ENCODE results near the gene CPE.

Gene CPE

DNA sequence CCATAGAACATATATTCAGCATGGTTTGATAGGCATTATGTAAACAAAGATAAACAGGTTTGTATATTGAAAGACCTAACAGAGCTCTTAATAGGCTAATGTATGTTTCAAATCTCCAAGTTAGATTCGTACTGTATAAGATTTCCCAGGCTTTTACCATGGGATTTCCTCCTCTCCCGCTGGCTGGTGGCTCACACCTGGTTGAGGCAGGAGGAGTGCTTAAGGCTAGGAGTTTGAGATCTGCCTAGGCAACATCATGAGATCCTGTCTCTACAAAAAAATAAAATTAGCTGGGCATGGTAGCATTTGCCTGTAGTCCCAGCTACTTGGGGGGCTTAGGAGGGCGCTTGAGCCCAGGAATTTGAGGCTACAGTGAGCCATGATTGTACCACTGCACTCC, 5.4 kb downstream of the CPE start:
- no peak for DNase-seq (ENCODE audit: low read depth in 1 of 2, low spot score in 1 of 2)
- TF ChIP-seq, protein P1, sequence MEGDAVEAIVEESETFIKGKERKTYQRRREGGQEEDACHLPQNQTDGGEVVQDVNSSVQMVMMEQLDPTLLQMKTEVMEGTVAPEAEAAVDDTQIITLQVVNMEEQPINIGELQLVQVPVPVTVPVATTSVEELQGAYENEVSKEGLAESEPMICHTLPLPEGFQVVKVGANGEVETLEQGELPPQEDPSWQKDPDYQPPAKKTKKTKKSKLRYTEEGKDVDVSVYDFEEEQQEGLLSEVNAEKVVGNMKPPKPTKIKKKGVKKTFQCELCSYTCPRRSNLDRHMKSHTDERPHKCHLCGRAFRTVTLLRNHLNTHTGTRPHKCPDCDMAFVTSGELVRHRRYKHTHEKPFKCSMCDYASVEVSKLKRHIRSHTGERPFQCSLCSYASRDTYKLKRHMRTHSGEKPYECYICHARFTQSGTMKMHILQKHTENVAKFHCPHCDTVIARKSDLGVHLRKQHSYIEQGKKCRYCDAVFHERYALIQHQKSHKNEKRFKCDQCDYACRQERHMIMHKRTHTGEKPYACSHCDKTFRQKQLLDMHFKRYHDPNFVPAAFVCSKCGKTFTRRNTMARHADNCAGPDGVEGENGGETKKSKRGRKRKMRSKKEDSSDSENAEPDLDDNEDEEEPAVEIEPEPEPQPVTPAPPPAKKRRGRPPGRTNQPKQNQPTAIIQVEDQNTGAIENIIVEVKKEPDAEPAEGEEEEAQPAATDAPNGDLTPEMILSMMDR (IDR thresholded peaks at IDR 0.05; ENCODE audit: insufficient read depth, low read length), result no peak
- TF ChIP-seq, protein P2, sequence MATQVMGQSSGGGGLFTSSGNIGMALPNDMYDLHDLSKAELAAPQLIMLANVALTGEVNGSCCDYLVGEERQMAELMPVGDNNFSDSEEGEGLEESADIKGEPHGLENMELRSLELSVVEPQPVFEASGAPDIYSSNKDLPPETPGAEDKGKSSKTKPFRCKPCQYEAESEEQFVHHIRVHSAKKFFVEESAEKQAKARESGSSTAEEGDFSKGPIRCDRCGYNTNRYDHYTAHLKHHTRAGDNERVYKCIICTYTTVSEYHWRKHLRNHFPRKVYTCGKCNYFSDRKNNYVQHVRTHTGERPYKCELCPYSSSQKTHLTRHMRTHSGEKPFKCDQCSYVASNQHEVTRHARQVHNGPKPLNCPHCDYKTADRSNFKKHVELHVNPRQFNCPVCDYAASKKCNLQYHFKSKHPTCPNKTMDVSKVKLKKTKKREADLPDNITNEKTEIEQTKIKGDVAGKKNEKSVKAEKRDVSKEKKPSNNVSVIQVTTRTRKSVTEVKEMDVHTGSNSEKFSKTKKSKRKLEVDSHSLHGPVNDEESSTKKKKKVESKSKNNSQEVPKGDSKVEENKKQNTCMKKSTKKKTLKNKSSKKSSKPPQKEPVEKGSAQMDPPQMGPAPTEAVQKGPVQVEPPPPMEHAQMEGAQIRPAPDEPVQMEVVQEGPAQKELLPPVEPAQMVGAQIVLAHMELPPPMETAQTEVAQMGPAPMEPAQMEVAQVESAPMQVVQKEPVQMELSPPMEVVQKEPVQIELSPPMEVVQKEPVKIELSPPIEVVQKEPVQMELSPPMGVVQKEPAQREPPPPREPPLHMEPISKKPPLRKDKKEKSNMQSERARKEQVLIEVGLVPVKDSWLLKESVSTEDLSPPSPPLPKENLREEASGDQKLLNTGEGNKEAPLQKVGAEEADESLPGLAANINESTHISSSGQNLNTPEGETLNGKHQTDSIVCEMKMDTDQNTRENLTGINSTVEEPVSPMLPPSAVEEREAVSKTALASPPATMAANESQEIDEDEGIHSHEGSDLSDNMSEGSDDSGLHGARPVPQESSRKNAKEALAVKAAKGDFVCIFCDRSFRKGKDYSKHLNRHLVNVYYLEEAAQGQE (IDR thresholded peaks at IDR 0.05; ENCODE audit: insufficient replicate concordance, low read depth), result no peak
- TF ChIP-seq SPI1 (IDR thresholded peaks at IDR 0.05; ENCODE audit: borderline replicate concordance, low read depth), result no peak
- TF ChIP-seq GABPA (IDR thresholded peaks at IDR 0.05; ENCODE audit: low read depth), result no peak
- TF ChIP-seq POLR2AphosphoS5 (IDR thresholded peaks at IDR 0.05; ENCODE audit: low read depth), result no peak
- Histone ChIP-seq H3K27ac (replicated peaks) (no peak overlapping the region), H3K4me3 (replicated peaks; ENCODE audit: insufficient read depth, low read length) (no peak overlapping the region), H3K27me3 (ENCODE audit: insufficient read depth, poor library complexity, severe bottlenecking) (peaks cover 15% of the 10 kb centered on the region)

DNA sequence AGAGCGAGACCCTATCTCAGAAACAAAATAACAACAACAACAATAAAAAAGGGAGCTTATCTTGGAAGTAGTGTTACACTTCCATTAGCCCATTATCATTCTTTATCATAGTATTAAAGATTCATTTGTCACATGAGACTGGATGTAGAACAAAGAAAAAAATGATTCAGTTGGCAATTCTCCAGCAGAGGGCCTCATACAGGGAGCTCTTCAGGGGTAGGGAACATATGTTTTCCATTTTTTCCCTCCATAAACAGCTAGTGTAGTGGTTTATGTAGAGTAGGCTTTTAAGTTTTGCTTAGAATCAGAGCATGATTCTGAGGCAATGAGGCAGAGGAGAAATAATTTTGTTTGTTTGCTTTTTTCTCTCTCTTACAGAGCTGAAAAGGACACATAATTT, 5.8 kb downstream of the CPE start:
- TF ChIP-seq, protein P2 (IDR thresholded peaks at IDR 0.05; ENCODE audit: insufficient replicate concordance, low read depth), result no peak
- TF ChIP-seq POLR2AphosphoS5 (IDR thresholded peaks at IDR 0.05; ENCODE audit: low read depth), result no peak
- TF ChIP-seq, protein P1 (IDR thresholded peaks at IDR 0.05; ENCODE audit: insufficient read depth, low read length), result no peak
- no peak for TF ChIP-seq SPI1 (IDR thresholded peaks at IDR 0.05; ENCODE audit: borderline replicate concordance, low read depth)
- TF ChIP-seq GABPA (IDR thresholded peaks at IDR 0.05; ENCODE audit: low read depth), result no peak
- Histone ChIP-seq H3K27ac (replicated peaks) (no peak overlapping the region), H3K27me3 (ENCODE audit: insufficient read depth, poor library complexity, severe bottlenecking) (peaks cover 13% of the 10 kb centered on the region), H3K4me3 (replicated peaks; ENCODE audit: insufficient read depth, low read length) (no peak overlapping the region)
- no peak for DNase-seq (ENCODE audit: low read depth in 1 of 2, low spot score in 1 of 2)

DNA sequence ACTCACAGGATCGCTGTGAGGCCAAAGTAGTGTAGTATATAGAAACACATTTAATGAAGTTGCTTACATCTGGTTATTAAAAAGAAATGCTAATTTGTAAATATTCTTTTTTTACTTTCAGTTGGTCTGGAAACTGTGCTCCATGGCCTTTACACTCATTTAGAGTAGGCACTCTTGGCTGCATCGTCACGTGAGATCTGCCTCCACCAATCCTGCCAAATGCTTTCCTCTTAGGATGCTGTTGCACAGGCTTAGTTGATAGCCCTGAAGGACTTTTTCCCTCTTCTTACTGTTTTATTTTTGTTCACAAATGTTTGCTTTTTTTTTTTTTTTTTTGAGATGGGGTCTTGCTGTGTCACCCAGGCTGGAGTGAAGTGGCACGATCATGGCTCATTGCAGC, 6.3 kb downstream of the CPE start:
- Histone ChIP-seq H3K27ac (replicated peaks) (no peak overlapping the region), H3K4me3 (replicated peaks; ENCODE audit: insufficient read depth, low read length) (no peak overlapping the region), H3K27me3 (ENCODE audit: insufficient read depth, poor library complexity, severe bottlenecking) (peaks cover 9% of the 10 kb centered on the region)
- no peak for DNase-seq (ENCODE audit: low read depth in 1 of 2, low spot score in 1 of 2)
- TF ChIP-seq, protein P1 (IDR thresholded peaks at IDR 0.05; ENCODE audit: insufficient read depth, low read length), result no peak
- no peak for TF ChIP-seq GABPA (IDR thresholded peaks at IDR 0.05; ENCODE audit: low read depth)
- TF ChIP-seq POLR2AphosphoS5 (IDR thresholded peaks at IDR 0.05; ENCODE audit: low read depth), result no peak
- TF ChIP-seq, protein P2 (IDR thresholded peaks at IDR 0.05; ENCODE audit: insufficient replicate concordance, low read depth), result no peak
- TF ChIP-seq SPI1 (IDR thresholded peaks at IDR 0.05; ENCODE audit: borderline replicate concordance, low read depth), result no peak

Measured in HL-60 (cell line).